Suppressor macrophage (primary cell): Measurements from ENCODE around the gene GSN.
A peak's percentile ranks its signal among the peaks of the same experiment; 100 is the strongest.

Experiments used
- DNase-seq, 4 experiments: peaks; one replicate each; pipeline ENCODE4 v3.0.0-alpha.2; 2020 to 2022

The GSN gene

GRCh38 chr9:121323449-121324151, 55.6 kb downstream of the GSN start:
- no peak for DNase-seq

GRCh38 chr9:121324316-121324715, 56.4 kb downstream of the GSN start:
- DNase-seq = peak in 1 of 4 experiments; percentile 13

GRCh38 chr9:121324755-121325154, 56.8 kb downstream of the GSN start:
- DNase-seq = no peak

GRCh38 chr9:121325387-121325786, 57.4 kb downstream of the GSN start:
- DNase-seq = no peak

- DNase-seq = no peak
These were observed 58.3 kb downstream of the GSN start for GRCh38 chr9:121326130-121326838.

GRCh38 chr9:121326901-121327613, 59.1 kb downstream of the GSN start:
- DNase-seq = no peak

GRCh38 chr9:121328476-121328875, 60.5 kb downstream of the GSN start:
- no peak for DNase-seq

- no peak for DNase-seq
These were observed 61.1 kb downstream of the GSN start for GRCh38 chr9:121328876-121329681.

GRCh38 chr9:121331549-121331948, 63.6 kb downstream of the GSN start:
- DNase-seq = no peak

- DNase-seq = no peak
These were observed 64.2 kb downstream of the GSN start for GRCh38 chr9:121331992-121332685.

- DNase-seq = no peak
These were observed 66.2 kb downstream of the GSN start for GRCh38 chr9:121333950-121334773.

GRCh38 chr9:121336665-121337064, 68.7 kb downstream of the GSN start:
- DNase-seq = no peak

GRCh38 chr9:121339437-121339836, 71.5 kb downstream of the GSN start:
- peak in 3 of 4 experiments; percentile 14 to 40 (median 38) for DNase-seq

GRCh38 chr9:121340676-121341392, 72.9 kb downstream of the GSN start:
- no peak for DNase-seq

- DNase-seq = no peak
These were observed 76.2 kb downstream of the GSN start for GRCh38 chr9:121344184-121344583.

GRCh38 chr9:121345070-121345469, 77.1 kb downstream of the GSN start:
- no peak for DNase-seq

GRCh38 chr9:121348221-121348620, 80.3 kb downstream of the GSN start:
- DNase-seq = no peak

- DNase-seq = no peak
These were observed 81.0 kb downstream of the GSN start for GRCh38 chr9:121349009-121349408.

GRCh38 chr9:121350036-121350435, 82.1 kb downstream of the GSN start:
- DNase-seq = no peak

- peak; percentile 56 to 76 (median 67) for DNase-seq
These were observed 83.1 kb downstream of the GSN start for GRCh38 chr9:121350993-121351561.
